Measurements from ENCODE around the gene CHST7. TPM values are rescaled to one million over a fixed set of nuclear protein-coding genes. Genes with fewer than 3 reads are reported as not detected.

The CHST7 gene
- total and polyA plus RNA-seq, 2 of the 4 experiments (the other 2 are of a cell fraction) = 2.9 to 4.8 TPM

DNA sequence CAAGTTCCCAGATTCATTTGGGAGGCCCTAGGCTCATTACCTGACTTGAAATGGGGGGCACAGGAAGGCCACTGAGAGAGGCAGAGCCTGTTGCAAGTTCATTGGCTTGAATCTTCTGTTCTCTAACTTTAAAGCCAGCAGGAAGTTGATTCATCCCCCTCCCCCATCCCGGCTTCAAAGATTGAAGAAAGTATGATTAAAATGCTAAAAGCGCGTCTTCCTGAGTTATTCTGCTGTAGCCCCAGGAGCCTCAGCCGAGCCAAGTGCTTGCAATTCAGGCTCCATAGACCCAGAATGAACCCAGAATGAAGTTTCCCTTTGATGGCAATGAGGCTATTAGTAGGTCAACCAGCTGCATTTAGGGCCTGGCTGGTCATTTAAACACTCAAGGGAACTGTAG lies 14.7 kb downstream of the CHST7 start:
- intact Hi-C loops (cut with micrococcal nuclease) = loop anchor here (5.0 kb wide), 1 partner anchor 39 kb away; no protein-coding TSS in a partner anchor
- H3K4me1 ChIP-seq (ENCODE audit: control insufficient read depth, insufficient read depth, low read length) = peaks cover 12% of the 10 kb centered on the region
- DNase-seq (peak; percentile 68), ATAC-seq (ENCODE audit: low read depth) (peak; percentile 70)
- peak overlapping the region; percentile 95 for H2BK120ac ChIP-seq (ENCODE audit: low read depth, low read length)
- no peaks in the 10 kb centered on the region for H3K27me3 ChIP-seq (ENCODE audit: control insufficient read depth, insufficient read depth, low read length)
- peak overlapping the region; percentile 67 for H2AFZ ChIP-seq (replicated peaks; ENCODE audit: low read length, poor library complexity)
- peak overlapping the region; percentile 88 for H3K27ac ChIP-seq (ENCODE audit: insufficient read depth, low read length)
- peak overlapping the region; percentile 90 for H3K14ac ChIP-seq (replicated peaks; ENCODE audit: low read depth, low read length)
- H4K20me1 ChIP-seq (ENCODE audit: insufficient read depth, low read length) = no peaks in the 10 kb centered on the region
- CTCF ChIA-PET = no interaction called here
- H2BK15ac ChIP-seq (ENCODE audit: low read depth, low read length) = peak overlapping the region; percentile 75; the same call in 1 of the 3 replicates
- H4K91ac ChIP-seq (ENCODE audit: insufficient read depth, low read depth, low read length) = peak overlapping the region; percentile 81
- no TSS peak for BruUV-seq (replicated peaks)
- no peaks in the 10 kb centered on the region for H3K9me3 ChIP-seq (ENCODE audit: control insufficient read depth, insufficient read depth, low read length)
- peak overlapping the region; percentile 89 for H2BK5ac ChIP-seq (ENCODE audit: low read depth, low read length, poor library complexity, severe bottlenecking)
- WGBS, 2 experiments (ENCODE audit: extremely low coverage in 2 of 2, insufficient read length in 1 of 2) = no CpG with 5 or more reads among the region's 4 CpGs
- peak overlapping the region; percentile 91 for H3K23ac ChIP-seq (ENCODE audit: low read depth, low read length)
- peaks cover 7% of the 10 kb centered on the region; the same call in 1 of the 2 replicates for H3K9me1 ChIP-seq (ENCODE audit: insufficient read depth, low read length)
- TF ChIP-seq SMC3 (IDR thresholded peaks at IDR 0.05; ENCODE audit: low read depth, low read length) (no peak), RCOR1 (IDR thresholded peaks at IDR 0.05; ENCODE audit: insufficient replicate concordance, low read length) (no peak), NFE2L2 (IDR thresholded peaks at IDR 0.05; ENCODE audit: low read depth, low read length) (no peak), RFX5 (IDR thresholded peaks at IDR 0.05; ENCODE audit: low read depth, low read length) (no peak), POLR2A (IDR thresholded peaks at IDR 0.05; ENCODE audit: low read depth, low read length) (no peak), MXI1 (IDR thresholded peaks at IDR 0.05; ENCODE audit: borderline replicate concordance, low read depth, low read length) (no peak), MAFK (IDR thresholded peaks at IDR 0.05; ENCODE audit: low read depth, low read length) (no peak), FOS (IDR thresholded peaks at IDR 0.05; ENCODE audit: low read depth, low read length) (no peak), CEBPB (IDR thresholded peaks at IDR 0.05; ENCODE audit: low read depth, low read length) (no peak), RAD21 (IDR thresholded peaks at IDR 0.05; ENCODE audit: low read length) (no peak), BHLHE40 (IDR thresholded peaks at IDR 0.05; ENCODE audit: low read depth, low read length) (no peak), MAZ (IDR thresholded peaks at IDR 0.05; ENCODE audit: borderline replicate concordance, low read depth, low read length) (no peak), CHD1 (IDR thresholded peaks at IDR 0.05; ENCODE audit: low read depth, low read length) (no peak)
- TF ChIP-seq, protein P1, sequence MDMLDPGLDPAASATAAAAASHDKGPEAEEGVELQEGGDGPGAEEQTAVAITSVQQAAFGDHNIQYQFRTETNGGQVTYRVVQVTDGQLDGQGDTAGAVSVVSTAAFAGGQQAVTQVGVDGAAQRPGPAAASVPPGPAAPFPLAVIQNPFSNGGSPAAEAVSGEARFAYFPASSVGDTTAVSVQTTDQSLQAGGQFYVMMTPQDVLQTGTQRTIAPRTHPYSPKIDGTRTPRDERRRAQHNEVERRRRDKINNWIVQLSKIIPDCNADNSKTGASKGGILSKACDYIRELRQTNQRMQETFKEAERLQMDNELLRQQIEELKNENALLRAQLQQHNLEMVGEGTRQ (IDR thresholded peaks at IDR 0.05; ENCODE audit: low read depth, low read length) = no peak
- TF ChIP-seq, protein P2, sequence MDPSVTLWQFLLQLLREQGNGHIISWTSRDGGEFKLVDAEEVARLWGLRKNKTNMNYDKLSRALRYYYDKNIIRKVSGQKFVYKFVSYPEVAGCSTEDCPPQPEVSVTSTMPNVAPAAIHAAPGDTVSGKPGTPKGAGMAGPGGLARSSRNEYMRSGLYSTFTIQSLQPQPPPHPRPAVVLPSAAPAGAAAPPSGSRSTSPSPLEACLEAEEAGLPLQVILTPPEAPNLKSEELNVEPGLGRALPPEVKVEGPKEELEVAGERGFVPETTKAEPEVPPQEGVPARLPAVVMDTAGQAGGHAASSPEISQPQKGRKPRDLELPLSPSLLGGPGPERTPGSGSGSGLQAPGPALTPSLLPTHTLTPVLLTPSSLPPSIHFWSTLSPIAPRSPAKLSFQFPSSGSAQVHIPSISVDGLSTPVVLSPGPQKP (IDR thresholded peaks at IDR 0.05; ENCODE audit: borderline replicate concordance, low read depth, low read length) = no peak
- TF ChIP-seq, protein P3, sequence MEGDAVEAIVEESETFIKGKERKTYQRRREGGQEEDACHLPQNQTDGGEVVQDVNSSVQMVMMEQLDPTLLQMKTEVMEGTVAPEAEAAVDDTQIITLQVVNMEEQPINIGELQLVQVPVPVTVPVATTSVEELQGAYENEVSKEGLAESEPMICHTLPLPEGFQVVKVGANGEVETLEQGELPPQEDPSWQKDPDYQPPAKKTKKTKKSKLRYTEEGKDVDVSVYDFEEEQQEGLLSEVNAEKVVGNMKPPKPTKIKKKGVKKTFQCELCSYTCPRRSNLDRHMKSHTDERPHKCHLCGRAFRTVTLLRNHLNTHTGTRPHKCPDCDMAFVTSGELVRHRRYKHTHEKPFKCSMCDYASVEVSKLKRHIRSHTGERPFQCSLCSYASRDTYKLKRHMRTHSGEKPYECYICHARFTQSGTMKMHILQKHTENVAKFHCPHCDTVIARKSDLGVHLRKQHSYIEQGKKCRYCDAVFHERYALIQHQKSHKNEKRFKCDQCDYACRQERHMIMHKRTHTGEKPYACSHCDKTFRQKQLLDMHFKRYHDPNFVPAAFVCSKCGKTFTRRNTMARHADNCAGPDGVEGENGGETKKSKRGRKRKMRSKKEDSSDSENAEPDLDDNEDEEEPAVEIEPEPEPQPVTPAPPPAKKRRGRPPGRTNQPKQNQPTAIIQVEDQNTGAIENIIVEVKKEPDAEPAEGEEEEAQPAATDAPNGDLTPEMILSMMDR (conservative IDR thresholded peaks at IDR 0.05; ENCODE audit: low read depth, low read length) = no peak
- H2AK5ac ChIP-seq (ENCODE audit: low read depth, low read length) = peak overlapping the region; percentile 90; the same call in 1 of the 2 replicates
- peak overlapping the region; percentile 93; the same call in 1 of the 2 replicates for H3K4ac ChIP-seq (ENCODE audit: low read depth, low read length)
- peak overlapping the region; percentile 0 for H2AK9ac ChIP-seq (replicated peaks; ENCODE audit: low read depth, low read length, poor library complexity)
- peak overlapping the region; percentile 83 for H3K4me2 ChIP-seq (ENCODE audit: low read depth, low read length)
- H2BK20ac ChIP-seq (ENCODE audit: low read depth, low read length) = peak overlapping the region; percentile 90
- peak overlapping the region; percentile 83 for H4K5ac ChIP-seq (ENCODE audit: low read depth, low read length)
- peak overlapping the region; percentile 89 to 93 for H4K8ac ChIP-seq (ENCODE audit: low read depth in 2 of 2, low read length in 2 of 2)
- in situ Hi-C loops (cut with MboI; ENCODE audit: low sequenced_read_pairs) = no loop called here
- H3K36me3 ChIP-seq (ENCODE audit: control insufficient read depth, insufficient read depth, low read length) = no peaks in the 10 kb centered on the region
- H3K79me1 ChIP-seq (ENCODE audit: low read depth in 1 of 2, low read length in 2 of 2) = peaks cover 6 to 24% of the 10 kb centered on the region in 2 experiments
- peak overlapping the region; percentile 39; the same call in 1 of the 2 replicates for H3K56ac ChIP-seq (ENCODE audit: extremely low read depth, insufficient read depth, low read length)
- dilution Hi-C loops (cut with HindIII; ENCODE audit: low sequenced_read_pairs, unreplicated experiment) = no loop called here
- no peak overlapping the region for H3K4me3 ChIP-seq (ENCODE audit: insufficient read depth, low read depth, low read length)
- H3K9ac ChIP-seq (ENCODE audit: low read depth, low read length) = peak overlapping the region; percentile 60
- POLR2A ChIA-PET (ENCODE audit: unreplicated experiment) = no interaction called here
- peak overlapping the region; percentile 89 for H3K18ac ChIP-seq (ENCODE audit: low read depth, low read length)
